Epidermal melanocyte (primary cell): ENCODE results near the gene FBRSL1.
"Not testable (repeated sequence)": the region's sequence is repeated elsewhere in the genome, so short reads cannot be mapped to it uniquely, and the experiment has no call there.

Experiments
- DNase-seq: peaks from one replicate; pipeline ENCODE4 v3.0.0; 2011; ENCODE audit warnings: low spot score; ENCODE audit not compliant: insufficient read length

FBRSL1 gene

DNA sequence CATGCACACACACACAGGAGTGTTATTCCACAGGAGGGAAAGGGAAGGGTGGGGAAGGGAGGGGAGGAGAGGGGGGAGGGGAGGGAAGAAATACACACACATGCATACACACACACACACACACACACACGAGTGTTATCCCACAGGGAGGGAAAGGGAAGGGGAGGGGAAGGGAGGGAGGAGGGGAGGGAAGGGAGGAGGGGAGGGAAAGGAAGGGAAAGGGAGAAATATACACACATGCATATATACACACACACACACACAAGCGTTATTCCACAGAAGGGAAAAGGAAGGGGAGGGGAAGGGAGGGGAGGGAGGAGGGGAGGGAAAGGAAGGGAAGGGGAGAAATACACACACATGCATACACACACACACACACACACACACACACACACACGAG is 19.6 kb upstream of the FBRSL1 start:
- no peak for DNase-seq

DNA sequence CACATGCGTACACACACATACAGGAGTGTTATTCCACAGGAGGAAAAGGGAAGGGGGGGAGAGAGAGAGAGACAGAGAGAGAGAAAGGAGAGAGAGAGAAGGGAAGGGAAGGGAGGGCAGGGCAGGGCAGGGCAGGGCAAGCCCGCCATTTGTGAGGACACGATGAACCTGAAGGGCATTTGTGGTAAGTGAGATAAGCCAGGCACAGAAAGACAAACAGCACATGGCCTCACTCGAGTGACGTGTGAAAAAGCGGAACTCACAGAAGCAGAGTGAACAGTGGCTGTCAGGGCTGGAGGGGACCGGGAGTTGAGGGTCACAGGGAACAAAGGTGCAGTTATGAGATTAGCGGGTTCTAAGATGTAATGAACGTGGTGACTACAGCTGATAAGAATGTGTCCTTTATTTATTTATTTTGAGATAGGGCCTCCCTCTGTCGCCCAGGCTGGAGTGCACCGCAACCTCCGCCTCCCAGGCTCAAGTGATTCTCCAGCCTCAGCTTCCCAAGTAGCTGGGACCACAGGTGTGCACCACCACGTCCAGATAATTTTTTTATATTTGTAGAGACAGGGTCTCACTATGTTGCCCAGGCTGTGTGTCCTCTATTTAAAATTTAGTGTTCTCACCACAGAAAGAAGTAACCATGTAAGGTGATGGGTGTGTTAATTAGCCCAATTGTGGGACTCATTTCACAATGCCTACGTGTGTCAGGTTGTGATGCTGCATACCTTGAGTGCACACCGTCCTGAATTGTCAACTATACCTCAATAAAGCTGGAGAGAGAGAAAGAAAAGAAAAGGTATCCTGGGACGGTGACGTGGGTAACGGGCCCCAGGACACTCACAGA is 18.7 kb upstream of the FBRSL1 start:
- no peak for DNase-seq

DNA sequence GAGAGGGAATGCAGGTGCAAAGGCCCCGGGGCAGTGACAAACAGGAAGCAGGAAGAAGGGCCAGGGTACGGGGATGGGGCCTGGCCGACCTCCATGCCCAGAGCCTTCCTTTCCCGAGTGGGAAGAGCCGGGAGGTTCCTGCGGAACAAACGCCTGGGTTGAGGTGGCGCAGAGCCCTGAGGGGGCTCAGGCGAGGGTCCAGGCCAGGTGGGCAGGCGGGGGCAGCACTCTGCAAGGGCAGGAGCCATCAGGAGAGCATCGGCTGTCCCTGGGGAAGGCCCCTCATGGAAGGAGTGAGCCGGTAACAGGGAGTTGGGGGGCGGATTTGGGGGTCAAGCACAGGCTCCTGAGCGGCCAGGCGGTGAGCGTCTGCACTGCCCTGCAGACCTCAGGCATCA is 18.1 kb upstream of the FBRSL1 start:
- no peak for DNase-seq

DNA sequence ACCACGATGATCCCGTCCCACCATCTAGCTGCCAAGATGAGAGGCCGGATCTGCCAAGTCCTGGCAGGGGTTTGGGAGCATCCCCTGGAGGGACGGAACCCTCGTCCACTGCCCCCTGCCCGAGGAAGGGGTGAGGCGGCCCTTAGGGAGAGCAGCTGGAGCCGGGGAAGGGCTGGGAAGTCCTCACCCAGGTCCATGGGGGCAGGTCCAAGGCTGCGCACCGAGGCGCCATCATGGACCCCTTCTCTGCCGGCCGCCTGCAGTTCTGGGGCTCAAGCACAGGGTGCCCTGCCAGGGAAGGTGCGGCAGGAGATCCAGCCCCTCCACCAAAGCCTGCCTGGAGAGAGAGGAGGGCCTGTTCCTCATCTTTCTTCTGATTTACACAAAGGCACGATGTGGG is 17.6 kb upstream of the FBRSL1 start:
- DNase-seq: no peak

DNA sequence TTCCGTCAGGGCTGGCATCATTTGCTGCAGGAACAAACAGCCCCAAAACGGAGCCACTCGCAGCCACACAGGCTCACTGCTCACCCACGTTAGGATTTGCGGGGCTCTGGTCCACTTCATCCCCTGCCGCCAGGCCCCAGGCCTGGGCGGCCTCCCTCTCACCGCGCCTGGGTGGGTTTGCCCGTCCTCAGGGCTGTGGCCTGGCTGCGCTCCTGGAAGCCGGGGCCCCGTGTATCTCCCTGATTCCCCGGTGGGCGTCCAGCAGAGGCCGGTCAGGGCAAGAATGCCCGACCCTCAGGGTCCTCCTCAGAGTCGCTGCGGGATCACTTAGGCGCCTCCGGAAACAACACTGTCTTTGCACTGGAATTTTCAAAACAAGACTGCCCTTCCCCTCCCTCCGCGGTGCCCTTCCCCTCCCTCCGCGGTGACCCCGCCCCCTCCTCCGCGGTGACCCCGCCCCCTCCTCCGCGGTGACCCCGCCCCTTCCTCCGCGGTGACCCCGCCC is 15.7 kb upstream of the FBRSL1 start:
- DNase-seq: no peak

DNA sequence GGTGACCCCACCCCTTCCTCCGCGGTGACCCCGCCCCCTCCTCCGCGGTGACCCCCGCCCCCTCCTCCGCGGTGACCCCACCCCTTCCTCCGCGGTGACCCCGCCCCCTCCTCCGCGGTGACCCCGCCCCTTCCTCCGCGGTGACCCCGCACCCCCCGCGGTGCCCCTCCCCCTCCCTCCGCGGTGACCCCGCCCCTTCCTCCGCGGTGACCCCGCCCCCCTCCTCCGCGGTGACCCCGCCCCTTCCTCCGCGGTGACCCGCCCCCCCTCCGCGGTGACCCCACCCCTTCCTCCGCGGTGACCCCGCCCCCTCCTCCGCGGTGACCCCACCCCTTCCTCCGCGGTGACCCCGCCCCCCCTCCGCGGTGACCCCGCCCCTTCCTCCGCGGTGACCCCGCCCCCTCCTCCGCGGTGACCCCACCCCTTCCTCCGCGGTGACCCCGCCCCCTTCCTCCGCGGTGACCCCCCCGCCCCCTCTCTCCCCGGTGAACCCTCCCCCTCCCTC is 15.1 kb upstream of the FBRSL1 start:
- not testable (repeated sequence) for DNase-seq

DNA sequence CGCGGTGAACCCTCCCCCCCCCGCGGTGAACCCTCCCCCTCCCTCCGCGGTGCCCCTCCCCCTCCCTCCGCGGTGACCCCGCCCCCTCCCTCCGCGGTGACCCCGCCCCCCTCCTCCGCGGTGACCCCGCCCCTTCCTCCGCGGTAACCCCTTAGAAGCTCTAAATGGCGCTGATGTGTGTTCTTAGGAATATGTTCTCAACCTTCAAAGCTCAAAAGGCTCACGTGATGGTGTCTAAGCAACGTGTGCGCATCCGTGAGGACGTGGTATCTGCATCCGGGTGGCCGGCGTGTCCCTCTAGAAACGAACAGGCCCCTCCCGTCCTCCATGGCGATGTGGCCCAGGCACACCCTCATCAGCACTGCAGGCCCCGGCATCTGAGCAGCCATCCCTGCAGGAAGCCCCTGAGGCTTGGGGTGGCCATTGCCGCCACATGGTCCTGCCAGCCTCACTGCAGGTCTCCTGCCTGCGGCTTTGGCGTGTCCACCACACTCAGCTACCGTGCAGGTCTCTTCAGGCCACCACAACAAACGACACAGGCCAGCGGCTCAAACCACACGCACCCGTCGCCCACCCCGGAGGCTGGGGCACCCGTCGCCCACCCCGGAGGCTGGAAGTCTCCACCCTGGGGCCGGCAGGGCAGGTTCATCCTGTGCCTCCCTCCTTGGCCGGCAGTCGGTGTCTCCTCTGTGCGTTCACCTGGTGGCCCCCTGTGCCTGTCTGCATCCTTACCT is 14.5 kb upstream of the FBRSL1 start:
- DNase-seq: no peak

DNA sequence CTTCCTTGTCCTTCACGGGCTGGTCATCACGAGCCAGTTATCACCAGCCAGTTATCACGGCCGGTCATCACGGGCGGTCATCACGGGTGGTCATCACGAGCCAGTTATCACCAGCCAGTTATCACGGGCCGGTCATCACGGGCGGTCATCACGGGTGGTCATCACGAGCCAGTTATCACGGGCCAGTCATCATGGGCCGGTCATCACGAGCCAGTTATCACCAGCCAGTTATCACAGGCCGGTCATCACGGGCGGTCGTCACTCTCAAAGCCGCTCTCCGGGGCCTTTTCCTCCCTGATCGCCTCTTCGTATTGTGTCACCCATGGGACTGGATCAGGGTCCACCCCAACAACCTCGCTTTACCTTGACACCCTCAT is 13.9 kb upstream of the FBRSL1 start:
- no peak for DNase-seq

DNA sequence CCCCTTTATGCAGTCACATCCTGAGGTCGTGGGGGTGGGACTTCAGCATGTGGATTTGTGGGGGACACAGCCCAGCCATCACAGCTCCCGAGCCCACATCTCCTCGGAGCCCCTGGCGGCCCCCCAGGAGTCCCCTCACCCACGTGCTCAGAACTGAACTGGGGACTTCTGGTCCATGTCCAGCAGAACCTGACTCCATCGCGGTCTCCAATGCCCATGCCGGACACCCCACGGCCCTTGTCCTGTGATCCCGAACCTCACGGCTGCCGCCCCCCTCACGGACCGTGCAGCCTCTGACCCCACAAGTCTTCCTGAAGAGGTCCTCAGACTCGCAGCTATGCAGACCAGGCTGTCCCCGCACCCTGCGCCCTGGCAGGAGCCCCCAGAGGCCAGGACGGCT is 13.5 kb upstream of the FBRSL1 start:
- no peak for DNase-seq

DNA sequence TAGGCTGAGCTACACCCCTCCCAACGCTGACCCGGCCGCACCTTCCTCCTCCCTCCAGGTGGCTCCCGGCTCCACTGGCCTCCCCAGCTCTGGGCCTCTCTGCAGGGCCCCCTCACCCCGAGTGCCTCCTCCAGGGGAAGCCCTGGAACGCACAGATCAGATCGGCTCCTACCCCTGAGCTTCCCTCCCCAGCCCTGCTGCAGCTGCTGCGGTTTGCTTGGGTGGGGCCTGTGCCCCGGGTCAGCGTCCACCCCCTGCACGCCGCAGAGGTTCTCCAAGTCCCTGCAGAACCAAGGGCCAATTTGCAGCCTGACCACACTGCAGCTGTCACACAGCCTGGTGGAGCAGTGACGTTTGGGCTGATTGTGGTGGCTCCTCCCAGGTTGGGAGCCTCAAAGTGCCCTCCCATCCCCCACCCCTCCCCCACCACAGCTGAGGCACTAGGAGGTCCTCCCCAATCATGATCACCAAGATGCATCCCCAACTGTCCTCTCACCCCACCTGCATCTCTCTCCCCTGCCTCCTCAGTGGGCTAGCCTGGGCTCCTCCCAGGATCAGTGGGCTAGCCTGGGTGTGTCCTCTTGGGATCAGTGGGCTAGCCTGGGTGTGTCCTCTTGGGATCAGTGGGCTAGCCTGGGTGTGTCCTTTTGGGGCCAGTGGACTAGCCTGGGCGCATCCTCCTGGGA is 12.8 kb upstream of the FBRSL1 start:
- DNase-seq: no peak

DNA sequence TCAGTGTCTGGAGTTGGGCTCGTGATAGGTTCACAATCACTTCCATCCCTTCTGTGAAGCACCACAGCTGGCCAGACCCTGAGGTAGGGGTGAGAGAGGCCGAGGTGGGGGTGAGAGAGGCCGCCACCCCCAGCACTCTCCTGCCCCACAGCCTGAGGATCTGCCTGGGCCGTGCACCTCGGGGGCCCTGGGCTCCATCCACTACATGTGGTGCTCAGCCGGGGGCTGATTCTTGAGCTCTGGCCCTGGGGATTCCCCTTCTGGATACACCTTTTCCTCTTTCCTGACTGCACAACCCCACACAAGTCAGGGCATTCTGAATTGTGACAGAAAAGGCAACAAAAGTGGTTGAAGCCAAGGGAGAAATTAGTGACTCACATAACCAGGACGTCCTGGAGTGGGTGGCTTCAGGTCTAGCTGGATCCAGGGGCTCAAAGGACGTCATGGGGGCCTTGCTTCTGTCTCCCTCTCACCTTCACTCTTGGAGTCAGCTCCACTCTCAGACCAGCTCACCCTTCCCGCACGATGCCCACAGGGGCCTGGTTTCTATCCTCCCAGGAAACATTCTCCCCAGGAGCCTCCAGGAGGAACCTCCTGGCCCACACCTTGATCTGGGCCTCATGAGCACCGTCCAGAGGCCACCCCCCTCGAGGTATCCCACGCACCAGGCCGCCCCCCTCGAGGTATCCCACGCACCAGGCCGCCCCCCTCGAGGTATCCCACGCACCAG is 12.1 kb upstream of the FBRSL1 start:
- DNase-seq: no peak

DNA sequence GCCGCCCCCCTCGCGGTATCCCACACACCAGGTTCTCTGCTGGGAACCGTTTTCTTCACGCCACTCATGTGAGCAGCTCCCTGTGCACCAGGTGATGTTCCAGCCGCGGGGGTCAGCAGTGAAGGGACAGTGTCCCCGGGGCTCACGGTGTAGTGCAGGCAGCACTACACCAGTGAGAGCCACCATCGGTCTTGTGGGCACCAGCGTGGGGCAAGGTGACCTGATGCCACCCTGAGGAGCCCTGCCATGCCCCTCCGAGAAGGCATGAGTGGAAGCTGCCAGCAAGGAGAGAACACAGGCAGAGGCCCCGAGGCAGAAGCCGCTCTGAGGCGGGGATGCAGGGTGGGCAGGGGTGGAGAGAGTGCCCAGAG is 11.5 kb upstream of the FBRSL1 start:
- DNase-seq: no peak

DNA sequence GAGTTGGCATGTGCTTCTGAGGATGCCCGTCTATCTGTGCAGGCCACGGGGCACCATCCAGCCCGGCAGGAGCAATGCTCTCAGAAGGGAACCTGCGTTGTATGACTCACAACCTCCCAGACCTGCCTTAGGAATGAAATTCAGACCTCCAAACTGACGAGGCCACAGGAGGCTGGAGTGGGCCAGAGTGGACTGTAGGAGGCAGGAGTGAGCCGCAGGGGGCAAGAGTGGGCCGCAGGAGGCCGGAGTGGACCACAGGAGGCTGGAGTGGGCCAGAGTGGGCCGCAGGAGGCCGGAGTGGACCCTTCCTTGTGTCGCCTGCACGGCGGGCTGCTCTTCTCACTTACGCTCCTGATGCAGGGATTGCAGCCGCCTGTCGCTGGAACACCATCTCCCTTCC is 11.1 kb upstream of the FBRSL1 start:
- DNase-seq: no peak

DNA sequence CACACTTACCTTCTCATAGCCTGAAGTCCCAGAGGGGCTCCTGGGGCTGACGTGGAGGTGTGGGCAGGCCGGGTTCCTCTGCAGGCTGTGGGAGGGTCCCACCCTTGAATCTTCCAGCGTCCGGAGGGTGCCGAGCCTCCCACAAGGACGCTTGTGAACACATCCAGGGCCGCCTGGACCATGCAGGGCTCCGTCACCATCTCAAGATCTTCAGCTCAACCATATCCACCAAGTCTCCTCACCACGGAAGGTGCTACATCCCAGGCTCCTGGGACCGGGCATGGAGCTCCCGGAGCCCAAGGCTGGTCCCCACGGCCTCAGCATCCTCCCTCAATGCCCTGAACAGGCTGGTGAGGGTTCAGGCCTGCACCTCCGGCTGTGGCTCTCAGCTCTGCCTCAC is 10.7 kb upstream of the FBRSL1 start:
- DNase-seq: no peak

DNA sequence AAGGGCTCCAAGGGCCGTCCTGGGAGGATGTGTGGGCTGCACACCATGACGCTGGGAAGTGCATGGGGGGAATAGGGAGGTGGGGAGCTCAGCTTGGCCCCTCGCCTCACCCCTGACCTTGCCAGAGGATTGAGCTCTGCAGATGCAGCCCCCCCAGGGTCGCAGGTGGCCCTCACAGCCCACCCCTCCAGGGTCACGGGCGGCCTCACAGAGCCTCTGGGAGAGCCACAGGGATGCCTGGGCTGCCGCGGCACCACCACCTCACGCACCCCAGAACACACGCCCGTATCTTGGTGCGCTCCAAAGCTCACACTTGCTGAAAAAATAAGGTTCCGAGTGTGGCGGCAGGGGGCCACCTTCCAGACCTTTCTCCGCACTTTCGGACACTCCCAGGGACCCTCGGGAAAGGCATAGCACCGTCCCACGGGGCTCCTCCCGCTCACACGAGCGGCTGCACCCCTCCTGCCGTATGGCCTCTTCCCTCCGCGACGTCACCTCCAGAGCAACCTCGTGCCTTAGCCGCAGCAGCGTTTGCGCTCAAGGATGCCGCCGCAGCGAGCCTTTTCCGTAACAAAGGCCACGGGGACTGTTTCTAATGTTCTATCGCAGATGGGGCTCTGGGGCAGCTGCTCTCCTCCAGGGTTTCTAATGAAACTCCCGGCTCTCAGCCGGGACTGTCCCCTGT is 9.9 kb upstream of the FBRSL1 start:
- DNase-seq: no peak

DNA sequence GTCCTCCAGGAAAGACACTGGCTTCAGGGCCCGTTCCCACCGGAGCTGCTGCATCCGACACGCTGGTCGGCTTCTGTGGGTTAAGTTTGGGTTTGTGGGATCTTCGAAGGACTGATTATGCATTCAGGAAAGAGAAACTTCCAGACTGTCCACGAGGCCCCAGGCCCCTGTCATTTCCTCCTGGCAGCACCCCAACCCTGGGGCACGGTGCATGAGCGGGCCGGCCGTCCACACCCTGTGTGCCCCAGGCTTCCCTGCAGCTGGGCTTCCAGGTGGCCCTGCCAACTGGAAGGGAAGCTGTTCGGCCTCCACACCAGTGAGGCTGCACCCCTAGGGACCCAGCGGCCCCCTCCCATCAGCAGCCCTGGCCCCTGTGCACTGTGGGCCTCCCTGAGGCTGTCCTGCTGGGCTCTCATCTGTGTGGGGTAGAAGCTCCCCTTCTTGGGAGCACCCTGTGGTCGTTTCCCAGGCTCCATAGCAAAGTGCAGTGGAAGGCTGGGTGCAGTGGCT is 9.3 kb upstream of the FBRSL1 start:
- DNase-seq: no peak

DNA sequence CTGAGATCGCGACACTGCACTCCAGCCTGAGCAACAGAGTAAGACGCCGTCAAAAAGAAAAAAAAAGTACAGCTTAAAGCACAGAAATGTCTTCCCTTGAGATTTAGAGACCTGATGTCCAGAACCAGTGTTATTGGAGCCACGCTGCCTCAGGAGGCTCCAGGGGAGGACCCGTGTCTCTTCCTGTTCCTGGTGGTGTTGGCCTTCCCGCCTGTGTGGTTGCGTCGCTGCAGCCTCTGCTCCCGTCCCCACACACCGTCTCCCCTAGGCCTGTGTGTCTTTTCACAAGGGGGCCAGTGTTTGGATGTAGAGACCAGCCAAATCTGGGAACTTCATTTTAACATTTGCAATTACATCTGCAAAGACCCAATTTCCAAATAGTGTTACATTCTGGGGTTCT is 8.6 kb upstream of the FBRSL1 start:
- DNase-seq: no peak

DNA sequence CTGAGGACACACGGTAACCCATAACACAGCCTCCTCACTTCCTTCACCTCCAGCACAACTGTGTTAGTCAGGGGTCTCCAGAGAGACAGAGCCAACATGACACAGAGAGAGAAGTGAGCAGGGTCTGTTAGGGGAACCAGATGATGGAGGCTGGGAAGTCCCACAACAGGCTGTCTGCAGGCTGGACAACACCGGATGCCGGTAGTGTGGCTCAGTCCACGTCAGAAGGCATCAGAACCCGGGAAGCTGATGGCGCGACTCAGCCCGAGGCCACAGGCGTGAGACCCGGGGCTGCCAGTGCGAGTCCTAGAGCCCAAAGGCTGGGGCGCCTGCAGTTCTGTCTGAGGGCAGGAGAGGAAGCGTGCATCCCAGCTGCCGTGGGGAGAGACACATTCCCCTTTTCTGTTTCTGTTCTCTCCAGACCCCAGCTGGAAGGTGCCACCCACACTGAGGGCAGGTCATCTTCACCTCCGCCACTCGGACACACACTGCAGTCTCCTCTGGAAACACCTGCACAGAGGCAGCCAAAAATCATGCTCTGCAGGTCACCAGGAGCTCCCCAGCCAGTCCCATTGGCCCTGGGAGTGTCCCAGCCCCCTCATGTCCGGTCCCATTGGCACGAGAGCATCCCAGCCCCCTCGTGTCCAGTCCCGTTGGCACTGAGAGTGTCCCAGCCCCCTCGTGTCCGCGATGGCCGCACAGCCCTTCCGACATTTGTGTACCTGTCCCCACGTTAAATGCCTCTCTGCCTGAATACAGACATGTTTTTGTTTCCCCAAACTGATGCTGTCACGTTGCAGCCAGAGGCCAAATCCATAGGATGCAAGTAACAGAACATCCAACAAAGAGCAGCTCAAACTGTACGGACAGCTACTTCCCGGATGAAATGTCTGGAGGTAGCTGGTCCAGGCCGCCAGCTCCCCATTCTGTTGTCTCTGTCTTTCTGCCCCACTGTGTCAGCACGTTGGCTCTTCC is 7.9 kb upstream of the FBRSL1 start:
- no peak for DNase-seq

DNA sequence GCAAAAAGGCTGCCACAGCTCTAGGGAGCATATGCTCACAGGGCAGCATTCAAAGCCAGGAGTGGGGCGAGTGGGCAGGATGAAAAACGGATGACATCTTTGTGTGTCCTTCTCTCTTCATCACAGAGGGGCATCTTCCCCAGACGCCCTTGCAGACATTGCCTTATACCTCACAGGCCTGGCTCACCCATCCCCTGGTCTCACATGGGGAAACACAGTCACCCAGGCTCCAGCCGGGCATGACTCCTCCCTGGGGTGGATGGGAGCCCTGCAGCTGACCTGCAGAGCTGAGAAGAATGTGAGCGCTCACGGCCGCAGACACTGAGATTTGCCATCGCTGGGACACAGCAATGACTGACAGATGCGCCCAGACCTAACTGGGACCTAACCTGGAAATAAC is 7.2 kb upstream of the FBRSL1 start:
- no peak for DNase-seq
